ENCODE results near the gene WNT3A. TPM values are rescaled to one million over a fixed set of nuclear protein-coding genes. Genes with fewer than 3 reads are reported as not detected.
A peak's percentile ranks its signal among the peaks of the same experiment; 100 is the strongest.

The WNT3A gene
- total RNA-seq, 6 experiments from 2014 or later, result not detected

DNA sequence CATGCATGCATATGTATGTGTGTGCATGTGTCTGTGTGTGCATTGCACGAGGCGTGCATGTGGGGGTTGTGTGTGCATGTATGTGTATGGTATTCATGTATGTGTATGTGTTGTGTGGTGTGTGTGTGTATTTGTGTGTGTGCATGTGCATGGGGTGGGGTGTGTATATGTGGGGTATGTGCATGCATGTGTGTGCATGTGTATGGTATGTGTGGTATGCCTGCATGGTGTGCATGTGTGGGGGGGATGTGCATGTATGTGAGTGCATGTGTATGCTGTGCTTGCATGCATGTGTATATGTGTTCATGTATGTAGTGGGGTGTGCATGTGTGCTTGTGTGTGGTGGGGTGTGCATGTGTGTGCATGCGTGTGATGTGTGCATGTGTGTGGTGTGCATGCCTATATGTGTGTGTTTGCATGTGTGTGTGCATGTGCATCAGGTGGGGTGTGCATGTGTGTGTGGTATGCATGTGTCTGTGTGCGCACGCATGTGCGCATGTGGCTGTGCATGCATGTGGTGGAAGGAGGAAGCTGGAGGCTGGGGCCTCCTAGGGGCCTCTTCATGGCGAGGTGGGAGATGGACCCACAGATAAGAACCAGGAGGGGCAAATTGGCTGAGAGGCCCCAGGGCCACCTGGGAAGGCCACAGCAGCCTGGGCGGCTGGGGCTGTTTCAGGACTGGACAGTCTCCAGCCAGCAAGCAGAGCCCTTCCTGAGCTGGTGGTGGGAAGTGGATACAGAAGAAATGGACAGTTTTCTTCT lies 39.8 kb downstream of the WNT3A start:
- no peak overlapping the region for H3K4me3 ChIP-seq
- H3K27ac ChIP-seq, result no peak overlapping the region
- no peaks in the 10 kb centered on the region for H3K36me3 ChIP-seq
- 87% methylated on average over 7 of the region's 8 CpGs for WGBS (ENCODE audit: insufficient coverage, low coverage, low lambda C conversion rate, missing lambda C conversion rate)
- ATAC-seq, result no peak
- TF ChIP-seq POLR2A (IDR thresholded peaks at IDR 0.05), result no peak
- TF ChIP-seq CTCF (IDR thresholded peaks at IDR 0.05), result no peak
- H3K4me1 ChIP-seq, result no peaks in the 10 kb centered on the region
- no peaks in the 10 kb centered on the region for H3K27me3 ChIP-seq
- intact Hi-C loops (cut with DNase I), result no loop called here
- no peaks in the 10 kb centered on the region for H3K9me3 ChIP-seq
- no peak for DNase-seq

DNA sequence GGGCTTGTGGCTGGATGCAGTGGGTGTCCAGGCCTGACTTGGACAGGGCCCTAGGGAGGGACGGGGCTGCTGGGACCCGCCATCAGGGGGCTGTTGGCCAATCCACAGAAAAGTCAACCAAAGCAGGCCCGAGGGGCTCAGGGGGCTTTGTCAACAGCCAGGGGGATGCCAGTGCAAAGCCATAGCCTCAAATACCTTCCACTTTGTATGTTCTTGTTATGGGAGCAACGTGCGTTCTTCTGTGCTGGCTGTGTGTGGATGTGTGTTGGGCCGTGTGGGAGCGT lies 40.3 kb downstream of the WNT3A start:
- no peaks in the 10 kb centered on the region for H3K9me3 ChIP-seq
- no peak for ATAC-seq
- H3K36me3 ChIP-seq, result no peaks in the 10 kb centered on the region
- intact Hi-C loops (cut with DNase I), result no loop called here
- H3K4me1 ChIP-seq, result no peaks in the 10 kb centered on the region
- H3K4me3 ChIP-seq, result no peak overlapping the region
- no peak overlapping the region for H3K27ac ChIP-seq
- no peak for DNase-seq
- 67% methylated on average over 1 of the region's 7 CpGs for WGBS (ENCODE audit: insufficient coverage, low coverage, low lambda C conversion rate, missing lambda C conversion rate)
- H3K27me3 ChIP-seq, result no peaks in the 10 kb centered on the region
- no peak for TF ChIP-seq CTCF (IDR thresholded peaks at IDR 0.05)
- no peak for TF ChIP-seq POLR2A (IDR thresholded peaks at IDR 0.05)

DNA sequence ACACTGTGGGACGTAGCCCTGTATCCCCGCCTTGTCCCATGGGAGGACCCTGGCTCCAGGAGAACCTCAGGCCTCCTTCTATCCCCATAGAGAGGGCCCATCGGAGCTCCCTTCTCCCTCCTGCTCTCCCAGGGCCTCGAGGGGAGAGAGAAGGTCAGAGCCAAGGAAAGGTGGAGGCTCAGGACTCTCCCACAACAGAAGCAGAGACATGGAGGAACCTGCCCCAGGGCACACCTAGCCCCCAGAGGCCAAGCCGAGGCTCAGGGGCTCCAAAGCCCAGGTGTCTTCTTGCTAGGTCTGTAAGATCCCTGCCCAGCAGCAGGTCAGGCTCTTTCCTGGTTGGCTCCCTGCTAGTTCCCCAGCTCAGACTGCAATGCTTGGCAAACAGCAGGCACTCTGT lies 41.3 kb downstream of the WNT3A start:
- no peak overlapping the region for H3K27ac ChIP-seq
- H3K4me3 ChIP-seq, result no peak overlapping the region
- TF ChIP-seq POLR2A (IDR thresholded peaks at IDR 0.05), result no peak
- H3K27me3 ChIP-seq, result no peaks in the 10 kb centered on the region
- WGBS (ENCODE audit: insufficient coverage, low coverage, low lambda C conversion rate, missing lambda C conversion rate), result 90% methylated on average over 2 of the region's 5 CpGs
- no peaks in the 10 kb centered on the region for H3K36me3 ChIP-seq
- ATAC-seq, result no peak
- no peaks in the 10 kb centered on the region for H3K4me1 ChIP-seq
- H3K9me3 ChIP-seq, result no peaks in the 10 kb centered on the region
- no peak for DNase-seq
- intact Hi-C loops (cut with DNase I), result no loop called here

- H3K4me3 ChIP-seq, result no peak overlapping the region
- ATAC-seq (no peak), DNase-seq (no peak)
- H3K27me3 ChIP-seq, result no peaks in the 10 kb centered on the region
- intact Hi-C loops (cut with DNase I), result no loop called here
- no peaks in the 10 kb centered on the region for H3K4me1 ChIP-seq
- H3K9me3 ChIP-seq, result no peaks in the 10 kb centered on the region
- H3K27ac ChIP-seq, result no peak overlapping the region
- TF ChIP-seq CTCF (IDR thresholded peaks at IDR 0.05), result no peak
- no peak for TF ChIP-seq POLR2A (IDR thresholded peaks at IDR 0.05)
- WGBS (ENCODE audit: insufficient coverage, low coverage, low lambda C conversion rate, missing lambda C conversion rate), result 84% methylated on average over 3 of the region's 6 CpGs
- H3K36me3 ChIP-seq, result no peaks in the 10 kb centered on the region
Observed at GRCh38 chr1:228048659-228049298, 42.0 kb downstream of the WNT3A start.

- WGBS (ENCODE audit: insufficient coverage, low coverage, low lambda C conversion rate, missing lambda C conversion rate), result 65% methylated on average over 6 of the region's 30 CpGs
- no peaks in the 10 kb centered on the region for H3K9me3 ChIP-seq
- TF ChIP-seq POLR2A (IDR thresholded peaks at IDR 0.05) (no peak), CTCF (IDR thresholded peaks at IDR 0.05) (no peak)
- H3K4me1 ChIP-seq, result no peaks in the 10 kb centered on the region
- H3K27me3 ChIP-seq, result no peaks in the 10 kb centered on the region
- no peak overlapping the region for H3K4me3 ChIP-seq
- intact Hi-C loops (cut with DNase I), result no loop called here
- H3K36me3 ChIP-seq, result no peaks in the 10 kb centered on the region
- ATAC-seq (no peak), DNase-seq (peak in 1 of 3 donors; percentile 35)
- no peak overlapping the region for H3K27ac ChIP-seq
Observed at GRCh38 chr1:228050571-228051231, 43.9 kb downstream of the WNT3A start.

Data from right lobe of liver (tissue), 6 donors.